ENCODE data around the gene GNAI1. TPM values are rescaled to one million over a fixed set of nuclear protein-coding genes. Genes with fewer than 3 reads are reported as not detected.
"Not testable (repeated sequence)": the region's sequence is repeated elsewhere in the genome, so short reads cannot be mapped to it uniquely, and the experiment has no call there.

The GNAI1 gene
- polyA plus RNA-seq, 2 of the 4 experiments (the other 2 are of a cell fraction): 46.3 to 96.3 TPM

DNA sequence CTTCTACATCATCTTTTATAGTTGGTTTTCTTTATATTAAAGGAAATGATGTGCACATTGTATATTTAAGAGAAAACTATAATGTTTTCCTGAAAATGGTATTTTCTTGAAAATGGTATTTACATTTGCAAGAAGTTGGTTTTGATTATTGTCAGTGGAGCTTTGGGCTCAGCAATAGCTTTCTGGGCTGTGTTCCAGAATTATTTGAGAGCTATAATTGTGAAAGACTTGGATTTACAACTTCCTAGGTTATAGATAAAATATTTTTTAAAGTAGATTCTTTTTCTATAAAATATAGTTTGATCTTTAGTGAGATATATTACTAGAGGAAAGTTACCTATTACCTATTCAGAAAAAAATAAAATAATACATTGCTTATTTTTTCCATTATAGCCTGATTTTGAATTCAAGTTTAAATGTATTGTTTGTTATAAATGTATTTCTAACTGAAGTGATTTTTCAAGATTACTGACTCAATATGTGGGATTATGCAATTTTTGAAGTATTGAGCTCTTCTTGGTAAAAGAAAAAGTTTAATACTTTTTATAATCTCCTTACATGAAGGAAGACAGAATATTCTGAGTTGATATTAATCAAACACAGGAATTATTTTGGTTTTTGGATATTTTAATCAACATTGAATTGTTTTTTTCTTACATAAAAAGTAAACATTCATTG lies 20.2 kb downstream of the GNAI1 start:
- POLR2A ChIA-PET: no interaction called here

DNA sequence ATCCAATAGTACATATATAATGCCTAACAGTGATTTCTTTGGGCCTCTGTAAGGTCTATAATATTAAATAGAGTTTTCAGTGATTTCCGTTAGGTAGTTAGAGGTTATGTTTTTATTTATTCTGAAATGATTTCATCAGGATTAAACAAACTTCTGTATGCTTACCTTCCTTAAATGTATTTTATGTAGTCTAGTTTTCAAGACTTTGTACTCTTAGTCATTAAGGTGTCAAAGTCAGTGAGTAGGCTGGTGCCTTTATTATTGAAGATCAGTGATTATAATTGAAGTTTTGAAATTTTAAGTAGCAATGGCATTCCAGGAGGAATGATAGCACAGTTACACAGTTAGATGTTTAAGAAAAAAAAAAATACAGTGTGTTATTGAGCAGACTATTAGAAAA lies 20.7 kb downstream of the GNAI1 start:
- CTCF ChIA-PET: interaction anchor here (1.0 to 2.1 kb wide), 2 partner anchors 12 to 21 kb away, joined by 5 to 7 read pairs; partner anchors contain the start of gene GNAI1
- Histone ChIP-seq H3K4me1 (peaks cover 62% of the 10 kb centered on the region), H3K27ac (no peak overlapping the region), H3K4me2 (peak overlapping the region; percentile 57), H3K9me3 (0 out of 3 replicates have a peak, but pooled peaks cover 2% of the 10 kb centered on the region), H3K4me3 (no peak overlapping the region)
- POLR2A ChIA-PET: no interaction called here
- ATAC-seq: no peak
- TF ChIP-seq NPAS2 (CRISPR knock-in tag; IDR thresholded peaks at IDR 0.05; ENCODE audit: borderline replicate concordance) (no peak), KDM5A (IDR thresholded peaks at IDR 0.05) (no peak), CEBPB (IDR thresholded peaks at IDR 0.05) (no peak), CHD4 (IDR thresholded peaks at IDR 0.05; ENCODE audit: borderline replicate concordance) (no peak), ZSCAN20 (CRISPR knock-in tag; IDR thresholded peaks at IDR 0.05) (no peak), TP53 (CRISPR knock-in tag; IDR thresholded peaks at IDR 0.05) (no peak), POLR2A (IDR thresholded peaks at IDR 0.05; ENCODE audit: low read length) (no peak), MYC (IDR thresholded peaks at IDR 0.05; ENCODE audit: borderline replicate concordance, low read length) (no peak), MAZ (IDR thresholded peaks at IDR 0.05; ENCODE audit: borderline replicate concordance, low read depth, low read length) (no peak), ZFP36 (IDR thresholded peaks at IDR 0.05; ENCODE audit: borderline replicate concordance, partially characterized antibody) (no peak), FOSB (CRISPR knock-in tag; IDR thresholded peaks at IDR 0.05) (no peak), RAD21 (conservative IDR thresholded peaks at IDR 0.05 in 1 of 2, IDR thresholded peaks at IDR 0.05 in 1 of 2) (no peak), FOSL2 (IDR thresholded peaks at IDR 0.05) (no peak), FOSL2 (CRISPR knock-in tag; IDR thresholded peaks at IDR 0.05) (no peak), RCOR1 (IDR thresholded peaks at IDR 0.05; ENCODE audit: low read depth, low read length) (no peak), ZNF302 (CRISPR knock-in tag; IDR thresholded peaks at IDR 0.05) (no peak)
- TF ChIP-seq, protein P1, sequence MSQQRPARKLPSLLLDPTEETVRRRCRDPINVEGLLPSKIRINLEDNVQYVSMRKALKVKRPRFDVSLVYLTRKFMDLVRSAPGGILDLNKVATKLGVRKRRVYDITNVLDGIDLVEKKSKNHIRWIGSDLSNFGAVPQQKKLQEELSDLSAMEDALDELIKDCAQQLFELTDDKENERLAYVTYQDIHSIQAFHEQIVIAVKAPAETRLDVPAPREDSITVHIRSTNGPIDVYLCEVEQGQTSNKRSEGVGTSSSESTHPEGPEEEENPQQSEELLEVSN (IDR thresholded peaks at IDR 0.05; ENCODE audit: borderline replicate concordance, low read depth): no peak
- TF ChIP-seq, protein P2, sequence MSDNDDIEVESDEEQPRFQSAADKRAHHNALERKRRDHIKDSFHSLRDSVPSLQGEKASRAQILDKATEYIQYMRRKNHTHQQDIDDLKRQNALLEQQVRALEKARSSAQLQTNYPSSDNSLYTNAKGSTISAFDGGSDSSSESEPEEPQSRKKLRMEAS (IDR thresholded peaks at IDR 0.05): no peak
- WGBS (ENCODE audit: missing lambda C conversion rate): 50% methylated on average over 1 of the region's 1 CpG
- peak; percentile 76 for FAIRE-seq
- no peak for DNase-seq (ENCODE audit: low read depth in 1 of 2, low spot score in 1 of 2)

More for the DNA sequence above, 20.2 kb downstream of the GNAI1 start:
- Histone ChIP-seq H3K4me1 (peaks cover 63% of the 10 kb centered on the region), H3K4me2 (peak overlapping the region; percentile 57), H3K9me3 (0 out of 3 replicates have a peak, but pooled peaks cover 2% of the 10 kb centered on the region), H3K4me3 (no peak overlapping the region), H3K27ac (no peak overlapping the region)
- DNase-seq (ENCODE audit: low read depth in 1 of 2, low spot score in 1 of 2) (no peak), FAIRE-seq (no peak), ATAC-seq (no peak)
- TF ChIP-seq POLR2A (IDR thresholded peaks at IDR 0.05; ENCODE audit: low read length) (no peak), EP300 (IDR thresholded peaks at IDR 0.05) (no peak), ZNF302 (CRISPR knock-in tag; IDR thresholded peaks at IDR 0.05) (no peak), ZFP36 (IDR thresholded peaks at IDR 0.05; ENCODE audit: borderline replicate concordance, partially characterized antibody) (no peak), CHD4 (IDR thresholded peaks at IDR 0.05; ENCODE audit: borderline replicate concordance) (no peak), POLR2AphosphoS2 (conservative IDR thresholded peaks at IDR 0.05; ENCODE audit: low read length) (no peak), FOXS1 (CRISPR knock-in tag; IDR thresholded peaks at IDR 0.05) (no peak), NPAS2 (CRISPR knock-in tag; IDR thresholded peaks at IDR 0.05; ENCODE audit: borderline replicate concordance) (no peak), CTCF (IDR thresholded peaks at IDR 0.05) (no peak), GATA3 (IDR thresholded peaks at IDR 0.05; ENCODE audit: borderline replicate concordance) (no peak), ZSCAN20 (CRISPR knock-in tag; IDR thresholded peaks at IDR 0.05) (no peak)
- TF ChIP-seq, protein P1 (IDR thresholded peaks at IDR 0.05; ENCODE audit: borderline replicate concordance, low read depth): no peak
- TF ChIP-seq, protein P3, sequence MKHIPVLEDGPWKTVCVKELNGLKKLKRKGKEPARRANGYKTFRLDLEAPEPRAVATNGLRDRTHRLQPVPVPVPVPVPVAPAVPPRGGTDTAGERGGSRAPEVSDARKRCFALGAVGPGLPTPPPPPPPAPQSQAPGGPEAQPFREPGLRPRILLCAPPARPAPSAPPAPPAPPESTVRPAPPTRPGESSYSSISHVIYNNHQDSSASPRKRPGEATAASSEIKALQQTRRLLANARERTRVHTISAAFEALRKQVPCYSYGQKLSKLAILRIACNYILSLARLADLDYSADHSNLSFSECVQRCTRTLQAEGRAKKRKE (CRISPR knock-in tag; IDR thresholded peaks at IDR 0.05; ENCODE audit: low read depth): no peak
- CTCF ChIA-PET: no interaction called here

GRCh38 chr7:80157770-80158169 lies 23.1 kb downstream of the GNAI1 start:
- FAIRE-seq; POLR2A ChIA-PET; CTCF ChIA-PET; H3K27ac ChIP-seq; H3K4me2 ChIP-seq; H3K9me3 ChIP-seq; H3K4me3 ChIP-seq; DNase-seq (ENCODE audit: low read depth in 1 of 2, low spot score in 1 of 2); ATAC-seq: not testable (repeated sequence)
- H3K4me1 ChIP-seq: peaks cover 44% of the 10 kb centered on the region
- 84% methylated on average over 4 of the region's 4 CpGs for WGBS (ENCODE audit: missing lambda C conversion rate)

All from A549 (cell line).